Measurements from ENCODE around the gene VDR. TPM values are rescaled to one million over a fixed set of nuclear protein-coding genes. Genes with fewer than 3 reads are reported as not detected.

VDR gene
- total RNA-seq, 2 experiments from 2014 or later: 34.9 to 69.8 TPM

GRCh38 chr12:47941871-47942613 lies 37.2 kb upstream of the VDR start:
- Mint-ChIP-seq H3K9me3 (ENCODE audit: low read depth) (no peaks in the 10 kb centered on the region), H3K36me3 (no peaks in the 10 kb centered on the region), H3K4me1 (no peaks in the 10 kb centered on the region), H3K27ac (no peak overlapping the region), H3K4me3 (no peak overlapping the region), H3K27me3 (peaks cover 16% of the 10 kb centered on the region)
- CTCF ChIA-PET: interaction anchor here (0.6 kb wide), 1 partner anchor 224 kb away, joined by 3 read pairs; no protein-coding TSS in a partner anchor
- ATAC-seq (no peak), DNase-seq (no peak)

- no peak overlapping the region for H3K27ac Mint-ChIP-seq
- no peak overlapping the region for H3K4me3 Mint-ChIP-seq
- H3K27me3 Mint-ChIP-seq: peaks cover 16% of the 10 kb centered on the region
- no peaks in the 10 kb centered on the region for H3K4me1 Mint-ChIP-seq
- no peak for DNase-seq
- H3K36me3 Mint-ChIP-seq: no peaks in the 10 kb centered on the region
- no peaks in the 10 kb centered on the region for H3K9me3 Mint-ChIP-seq (ENCODE audit: low read depth)
- no peak for ATAC-seq
- CTCF ChIA-PET: no interaction called here
Observed at GRCh38 chr12:47941475-47941780, 36.6 kb upstream of the VDR start.

DNA sequence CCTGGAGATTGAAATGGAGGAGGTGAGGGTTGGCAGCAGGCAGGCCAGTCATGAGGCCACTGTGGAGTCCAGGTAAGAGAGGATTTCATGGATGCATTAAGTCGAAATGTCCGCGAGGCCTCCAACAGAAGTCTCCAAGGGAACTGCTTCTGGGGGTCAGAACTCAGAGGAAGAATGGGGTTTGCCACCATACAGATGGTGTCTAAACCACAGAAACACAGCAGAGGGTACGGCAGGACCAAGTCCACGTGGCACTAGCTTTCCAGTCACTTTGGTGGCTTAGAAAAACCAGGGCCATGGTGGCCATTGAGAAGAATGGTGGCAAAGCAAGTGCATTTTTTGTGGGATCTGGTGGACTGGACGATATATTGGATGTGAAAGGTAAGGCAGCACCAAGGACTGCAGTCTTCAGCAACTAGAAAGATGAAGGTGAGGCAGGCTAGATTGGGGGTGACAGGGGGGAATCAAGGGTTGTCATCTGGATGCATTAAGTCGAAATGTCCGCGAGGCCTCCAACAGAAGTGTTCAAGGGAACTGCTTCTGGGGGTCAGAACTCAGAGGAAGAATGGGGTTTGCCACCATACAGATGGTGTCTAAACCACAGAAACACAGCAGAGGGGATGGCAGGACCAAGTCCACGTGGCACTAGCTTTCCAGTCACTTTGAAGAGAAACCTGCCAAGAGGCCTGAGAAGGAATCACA lies 36.1 kb upstream of the VDR start:
- Mint-ChIP-seq H3K4me1 (no peaks in the 10 kb centered on the region), H3K4me3 (no peak overlapping the region), H3K36me3 (no peaks in the 10 kb centered on the region), H3K27me3 (peaks cover 20% of the 10 kb centered on the region), H3K27ac (no peak overlapping the region), H3K9me3 (ENCODE audit: low read depth) (no peaks in the 10 kb centered on the region)
- DNase-seq (no peak), ATAC-seq (no peak)
- CTCF ChIA-PET: no interaction called here

DNA sequence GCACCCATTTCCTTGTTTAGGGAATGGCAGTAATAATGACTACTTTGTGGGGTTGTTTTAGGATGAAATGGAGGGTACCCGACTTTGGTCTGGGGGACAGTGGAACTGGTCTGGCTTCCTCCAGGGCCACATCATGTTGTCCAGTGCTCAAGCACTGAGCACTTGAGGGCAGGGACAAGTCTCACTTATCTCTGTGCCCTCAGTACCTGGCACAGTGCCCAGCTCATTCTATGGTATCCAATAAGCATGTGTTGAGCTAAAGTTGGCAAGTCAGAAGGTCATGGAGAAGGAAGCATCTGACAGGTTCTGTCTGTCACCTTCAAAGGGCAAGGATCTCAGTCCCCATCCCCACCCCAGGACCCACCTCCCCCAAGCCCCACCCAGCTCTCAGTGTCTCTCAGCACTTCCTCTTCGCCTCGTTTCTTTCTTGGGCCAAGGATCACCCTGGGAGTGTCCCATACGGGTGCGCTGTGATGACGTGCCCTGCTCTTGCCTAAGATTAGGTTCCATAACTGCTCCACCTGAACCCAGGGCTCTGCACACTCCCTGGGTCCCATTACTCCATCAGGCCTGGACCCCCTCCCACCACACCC lies 34.3 kb upstream of the VDR start:
- DNase-seq: no peak
- Mint-ChIP-seq H3K4me3 (no peak overlapping the region), H3K36me3 (no peaks in the 10 kb centered on the region), H3K27ac (no peak overlapping the region), H3K4me1 (no peaks in the 10 kb centered on the region), H3K9me3 (ENCODE audit: low read depth) (no peaks in the 10 kb centered on the region), H3K27me3 (peaks cover 23% of the 10 kb centered on the region)
- ATAC-seq: no peak
- CTCF ChIA-PET: interaction anchor here (1.4 kb wide), 1 partner anchor 10 kb away, joined by 10 read pairs; no protein-coding TSS in a partner anchor

GRCh38 chr12:47938594-47938993 lies 33.8 kb upstream of the VDR start:
- Mint-ChIP-seq H3K27me3 (peaks cover 22% of the 10 kb centered on the region), H3K4me3 (no peak overlapping the region), H3K36me3 (no peaks in the 10 kb centered on the region), H3K9me3 (ENCODE audit: low read depth) (no peaks in the 10 kb centered on the region), H3K27ac (no peak overlapping the region), H3K4me1 (no peaks in the 10 kb centered on the region)
- DNase-seq: peak; percentile 33
- CTCF ChIA-PET: interaction anchor here (1.4 kb wide), 1 partner anchor 11 kb away, joined by 10 read pairs; no protein-coding TSS in a partner anchor
- ATAC-seq: no peak

GRCh38 chr12:47938093-47938492 lies 33.3 kb upstream of the VDR start:
- CTCF ChIA-PET: interaction anchor here (1.4 kb wide), 1 partner anchor 11 kb away, joined by 10 read pairs; no protein-coding TSS in a partner anchor
- H3K36me3 Mint-ChIP-seq: no peaks in the 10 kb centered on the region
- peaks cover 17% of the 10 kb centered on the region for H3K27me3 Mint-ChIP-seq
- H3K4me3 Mint-ChIP-seq: no peak overlapping the region
- DNase-seq: peak; percentile 12
- H3K27ac Mint-ChIP-seq: no peak overlapping the region
- no peaks in the 10 kb centered on the region for H3K4me1 Mint-ChIP-seq
- H3K9me3 Mint-ChIP-seq (ENCODE audit: low read depth): no peaks in the 10 kb centered on the region
- ATAC-seq: no peak

- H3K27me3 Mint-ChIP-seq: peaks cover 23% of the 10 kb centered on the region
- H3K4me3 Mint-ChIP-seq: no peak overlapping the region
- CTCF ChIA-PET: interaction anchor here (0.7 to 1.1 kb wide), 2 partner anchors 28 to 143 kb away, joined by 5 to 6 read pairs; partner anchors contain the start of gene TMEM106C
- no peaks in the 10 kb centered on the region for H3K36me3 Mint-ChIP-seq
- DNase-seq (peak; percentile 37), ATAC-seq (no peak)
- no peaks in the 10 kb centered on the region for H3K9me3 Mint-ChIP-seq (ENCODE audit: low read depth)
- H3K4me1 Mint-ChIP-seq: no peaks in the 10 kb centered on the region
- H3K27ac Mint-ChIP-seq: no peak overlapping the region
Observed at GRCh38 chr12:47935184-47935583, 30.4 kb upstream of the VDR start.

DNA sequence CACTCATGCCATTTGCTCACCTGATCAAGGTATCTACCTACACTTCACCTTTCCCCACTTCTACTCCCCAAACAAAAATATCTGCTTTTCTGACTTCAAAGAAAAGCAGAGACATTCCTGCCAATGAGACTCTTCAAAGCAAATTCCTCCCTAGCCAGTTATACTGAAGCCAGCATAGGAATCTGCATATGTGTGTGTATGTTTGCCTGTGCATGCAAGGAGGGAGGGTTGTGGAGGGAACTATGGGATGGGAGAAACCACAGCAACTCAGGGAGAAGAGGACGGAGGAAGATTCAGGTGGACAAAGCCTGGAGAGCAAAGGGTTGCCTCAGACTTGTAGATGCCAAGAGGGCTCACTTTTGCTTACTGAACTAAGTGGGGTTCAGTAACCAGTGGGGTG lies 26.4 kb upstream of the VDR start:
- Mint-ChIP-seq H3K36me3 (no peaks in the 10 kb centered on the region), H3K4me3 (no peak overlapping the region), H3K27me3 (peaks cover 24% of the 10 kb centered on the region), H3K4me1 (no peaks in the 10 kb centered on the region), H3K9me3 (ENCODE audit: low read depth) (no peaks in the 10 kb centered on the region), H3K27ac (no peak overlapping the region)
- DNase-seq: peak; percentile 11
- ATAC-seq: no peak
- CTCF ChIA-PET: no interaction called here

- CTCF ChIA-PET: interaction anchor here (0.9 kb wide), 1 partner anchor 25 kb away, joined by 3 read pairs; no protein-coding TSS in a partner anchor
- ATAC-seq: no peak
- Mint-ChIP-seq H3K4me3 (no peak overlapping the region), H3K9me3 (ENCODE audit: low read depth) (no peaks in the 10 kb centered on the region), H3K4me1 (no peaks in the 10 kb centered on the region), H3K36me3 (no peaks in the 10 kb centered on the region), H3K27me3 (peaks cover 21% of the 10 kb centered on the region), H3K27ac (no peak overlapping the region)
- DNase-seq: no peak
Observed at GRCh38 chr12:47930634-47931033, 25.8 kb upstream of the VDR start.

DNA sequence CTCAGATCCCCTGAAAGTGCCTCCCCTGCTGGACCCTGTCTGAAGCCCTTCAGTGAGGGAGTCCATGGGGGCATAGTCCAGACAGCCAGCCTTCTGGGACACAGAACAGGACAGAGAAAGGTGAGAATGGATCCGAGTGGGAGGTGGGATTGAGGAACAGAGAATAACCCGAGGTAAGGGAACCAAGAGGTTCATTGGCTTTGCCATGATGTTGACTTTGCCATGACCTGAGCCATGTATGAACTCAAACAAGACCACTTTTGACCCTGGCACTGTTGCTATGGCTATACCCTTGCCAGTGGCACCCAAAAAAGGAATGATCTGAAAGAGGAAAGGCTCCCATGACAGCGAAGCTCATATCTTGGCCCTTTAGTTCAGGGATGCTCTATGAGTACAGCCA lies 22.6 kb upstream of the VDR start:
- ATAC-seq (no peak), DNase-seq (no peak)
- Mint-ChIP-seq H3K27ac (no peak overlapping the region), H3K9me3 (ENCODE audit: low read depth) (no peaks in the 10 kb centered on the region), H3K4me3 (no peak overlapping the region), H3K4me1 (no peaks in the 10 kb centered on the region), H3K36me3 (no peaks in the 10 kb centered on the region), H3K27me3 (peaks cover 39% of the 10 kb centered on the region)
- CTCF ChIA-PET: no interaction called here

DNA sequence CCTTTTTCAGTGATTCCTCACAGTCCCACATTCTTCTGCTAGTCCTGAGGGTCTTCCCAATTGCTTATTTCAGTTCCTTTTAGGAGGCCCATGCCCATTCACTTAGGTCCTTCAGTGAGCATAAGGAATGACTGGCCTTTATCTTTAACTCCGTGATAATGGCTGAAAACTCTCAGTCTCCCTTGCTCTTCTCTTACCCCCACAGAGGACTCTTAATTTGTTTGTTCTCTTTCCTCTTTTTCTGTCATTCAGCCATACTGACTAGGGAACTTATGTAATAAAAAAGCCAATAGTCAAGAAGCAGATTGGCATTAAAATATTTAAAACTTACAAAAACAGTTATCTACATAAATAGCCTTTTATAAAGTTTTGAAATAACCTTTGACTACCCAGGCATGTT lies 17.1 kb upstream of the VDR start:
- Mint-ChIP-seq H3K27ac (no peak overlapping the region), H3K4me1 (no peaks in the 10 kb centered on the region), H3K9me3 (ENCODE audit: low read depth) (no peaks in the 10 kb centered on the region), H3K4me3 (no peak overlapping the region), H3K27me3 (peaks cover 59% of the 10 kb centered on the region), H3K36me3 (no peaks in the 10 kb centered on the region)
- no peak for DNase-seq
- CTCF ChIA-PET: no interaction called here
- ATAC-seq: no peak

- CTCF ChIA-PET: interaction anchor here (1.0 to 1.1 kb wide), 2 partner anchors 26 to 29 kb away, joined by 3 read pairs; no protein-coding TSS in a partner anchor
- Mint-ChIP-seq H3K27ac (no peak overlapping the region), H3K4me1 (no peaks in the 10 kb centered on the region)
Observed at GRCh38 chr12:47920913-47921312, 16.1 kb upstream of the VDR start.

DNA sequence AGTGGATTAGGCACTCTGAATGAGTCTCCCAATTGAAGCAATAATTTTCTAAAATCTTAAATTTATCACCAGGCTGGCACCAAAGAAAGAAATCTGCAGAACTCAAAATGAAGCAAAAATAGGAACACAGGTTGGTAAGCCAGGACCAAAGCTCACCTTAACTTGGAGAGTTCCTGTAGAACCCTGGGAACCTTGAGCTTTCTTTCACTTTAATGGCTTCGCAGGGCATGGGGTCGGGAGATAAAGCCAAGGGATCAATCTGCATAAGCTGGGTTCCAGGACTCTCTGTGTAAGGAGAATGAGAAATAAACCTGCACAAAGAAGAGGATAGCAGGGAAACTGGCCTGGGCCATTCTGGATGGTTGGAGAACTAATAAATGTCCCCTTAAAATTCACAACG lies 8.3 kb upstream of the VDR start:
- H3K27ac Mint-ChIP-seq: no peak overlapping the region
- DNase-seq: no peak
- no peak for ATAC-seq
- CTCF ChIA-PET: interaction anchor here (0.6 to 1.3 kb wide), 5 partner anchors 9 to 1597 kb away, joined by 3 read pairs; partner anchors contain the start of genes TMEM106C and VDR
- H3K27me3 Mint-ChIP-seq: peaks cover 54% of the 10 kb centered on the region
- H3K9me3 Mint-ChIP-seq (ENCODE audit: low read depth): peaks cover 3% of the 10 kb centered on the region
- no peaks in the 10 kb centered on the region for H3K4me1 Mint-ChIP-seq
- H3K4me3 Mint-ChIP-seq: no peak overlapping the region
- peaks cover 3% of the 10 kb centered on the region for H3K36me3 Mint-ChIP-seq

More at GRCh38 chr12:47920913-47921312, 16.1 kb upstream of the VDR start:
- no peaks in the 10 kb centered on the region for H3K9me3 Mint-ChIP-seq (ENCODE audit: low read depth)
- ATAC-seq (no peak), DNase-seq (peak; percentile 31)
- no peaks in the 10 kb centered on the region for H3K36me3 Mint-ChIP-seq
- H3K27me3 Mint-ChIP-seq: peaks cover 66% of the 10 kb centered on the region
- no peak overlapping the region for H3K4me3 Mint-ChIP-seq
